ENCODE measurements around the gene AMN. TPM values are rescaled to one million over a fixed set of nuclear protein-coding genes. Genes with fewer than 3 reads are reported as not detected.

Gene AMN
- total RNA-seq, 5 donors from 2014 or later (not counting 1 experiment from before 2014, with no cell fraction given), result 5.2 to 15.0 (median 8.4) TPM

DNA sequence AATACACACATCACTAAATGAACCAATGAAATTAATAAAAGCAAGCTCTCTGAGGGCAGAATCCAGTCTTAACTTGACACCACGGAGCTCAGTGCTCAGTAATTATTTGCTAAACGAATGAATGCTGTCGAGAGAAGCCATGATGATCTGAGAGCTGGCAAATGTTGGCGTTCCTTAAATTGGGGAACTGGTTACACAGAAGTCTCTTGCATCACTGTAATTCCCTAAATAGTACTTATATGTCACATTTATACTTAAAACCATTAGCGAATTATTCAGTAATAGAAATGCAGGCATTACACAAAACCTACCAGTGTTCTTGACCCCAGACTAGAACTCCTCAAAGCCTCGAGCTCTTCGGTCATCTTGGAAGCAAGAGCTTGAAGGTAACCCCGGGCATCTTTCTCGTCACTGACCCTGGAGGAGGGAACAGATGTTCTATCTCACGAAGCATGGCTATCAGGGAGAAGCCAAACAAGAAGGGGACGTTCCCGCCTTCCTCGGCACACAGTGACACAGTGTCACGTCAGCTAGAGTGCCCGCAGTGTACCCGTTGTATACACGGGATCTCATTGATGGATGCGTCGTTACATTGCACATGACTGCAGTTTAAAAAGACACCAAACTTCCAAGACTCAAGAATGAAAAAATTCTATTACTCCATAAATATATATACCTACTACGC lies 43.6 kb downstream of the AMN start:
- H3K9me3 Mint-ChIP-seq, result no peaks in the 10 kb centered on the region
- no peaks in the 10 kb centered on the region for H3K27me3 Mint-ChIP-seq
- POLR2A ChIA-PET, result no interaction called here
- Histone ChIP-seq H3K4me1 (ENCODE audit: control insufficient read depth in 1 of 2, extremely low read depth in 1 of 2, insufficient read depth in 2 of 2, low read length in 2 of 2) (no peaks in the 10 kb centered on the region), H3K9me3 (no peaks in the 10 kb centered on the region), H3K36me3 (ENCODE audit: control insufficient read depth in 2 of 2, extremely low read depth in 1 of 2, insufficient read depth in 1 of 2, low read length in 1 of 2) (no peaks in the 10 kb centered on the region), H3K27ac (ENCODE audit: low read length) (no peak overlapping the region), H3K27me3 (replicated peaks in 1 of 2; ENCODE audit: control insufficient read depth in 2 of 2, extremely low read depth in 1 of 2, insufficient read depth in 2 of 2, low read length in 1 of 2) (peaks cover 0 to 10% of the 10 kb centered on the region in 2 experiments), H3K4me3 (ENCODE audit: control insufficient read depth in 1 of 2, extremely low read depth in 1 of 2, low read length in 1 of 2) (no peak overlapping the region)
- CTCF ChIA-PET, result interaction anchor here in 1 of 2 donors (0.8 kb wide), 1 partner anchor 272 kb away, joined by 4 read pairs; no protein-coding TSS in a partner anchor
- WGBS (ENCODE audit: insufficient coverage), result 94% methylated on average over 18 of the region's 20 CpGs
- H3K27ac Mint-ChIP-seq, result no peak overlapping the region
- H3K36me3 Mint-ChIP-seq, result peaks cover 21% of the 10 kb centered on the region
- no peak for DNase-seq
- H3K4me3 Mint-ChIP-seq, result no peak overlapping the region
- no peaks in the 10 kb centered on the region for H3K4me1 Mint-ChIP-seq
- ATAC-seq (replicated peaks in 1 of 4), result no peak

DNA sequence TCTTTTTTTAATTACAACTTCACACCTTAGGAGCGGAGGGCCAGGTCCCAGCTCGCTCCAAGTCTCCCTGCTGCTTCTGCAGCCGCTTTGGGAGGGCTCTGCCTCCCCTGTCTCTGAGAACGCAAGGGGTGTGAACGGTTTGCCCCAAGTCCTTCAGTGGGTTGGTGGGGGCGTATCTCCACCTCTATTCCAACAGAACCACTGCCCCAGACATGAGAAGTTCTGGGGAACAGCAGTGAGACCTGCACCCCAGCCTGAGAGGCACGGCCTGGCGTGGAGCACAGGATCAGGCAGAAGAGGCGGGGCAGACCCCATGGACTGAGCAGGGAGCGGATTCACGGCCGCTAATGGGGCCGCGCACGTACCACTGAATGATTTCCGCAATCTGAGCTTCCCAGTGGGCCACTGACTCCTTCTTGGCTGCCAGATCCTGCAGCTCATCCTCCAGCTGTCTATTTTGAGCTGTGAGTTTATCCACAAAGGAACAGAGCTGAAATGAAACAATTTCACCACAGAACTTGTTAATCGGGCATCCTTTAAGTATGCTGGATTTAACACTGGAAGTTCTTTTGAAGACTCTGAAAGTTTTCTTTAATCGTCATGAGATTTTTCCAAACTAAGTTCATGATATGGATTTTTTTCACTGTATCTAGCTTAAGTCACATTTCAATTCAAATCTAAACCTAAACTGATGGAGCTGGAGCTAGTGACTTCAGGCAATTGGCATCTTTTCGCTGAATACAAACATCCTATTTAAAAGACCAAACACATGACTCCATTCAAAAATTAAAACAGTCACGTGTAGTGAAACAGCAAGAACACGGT lies 44.4 kb downstream of the AMN start:
- ChIA-PET POLR2A (no interaction called here), CTCF (interaction anchor here in 1 of 2 donors (0.8 kb wide), 1 partner anchor 272 kb away, joined by 4 read pairs; no protein-coding TSS in a partner anchor)
- ATAC-seq (replicated peaks in 1 of 4) (no peak), DNase-seq (no peak)
- no peaks in the 10 kb centered on the region for H3K4me1 ChIP-seq (ENCODE audit: control insufficient read depth in 1 of 2, extremely low read depth in 1 of 2, insufficient read depth in 2 of 2, low read length in 2 of 2)
- WGBS (ENCODE audit: insufficient coverage), result 89% methylated on average over 14 of the region's 21 CpGs
- H3K36me3 Mint-ChIP-seq, result peaks cover 28% of the 10 kb centered on the region
- H3K9me3 ChIP-seq, result no peaks in the 10 kb centered on the region
- H3K4me1 Mint-ChIP-seq, result no peaks in the 10 kb centered on the region
- H3K36me3 ChIP-seq (ENCODE audit: control insufficient read depth in 2 of 2, extremely low read depth in 1 of 2, insufficient read depth in 1 of 2, low read length in 1 of 2), result no peaks in the 10 kb centered on the region
- H3K27me3 Mint-ChIP-seq, result no peaks in the 10 kb centered on the region
- no peak overlapping the region for H3K4me3 Mint-ChIP-seq
- H3K9me3 Mint-ChIP-seq, result no peaks in the 10 kb centered on the region
- H3K4me3 ChIP-seq (ENCODE audit: control insufficient read depth in 1 of 2, extremely low read depth in 1 of 2, low read length in 1 of 2), result no peak overlapping the region
- H3K27ac Mint-ChIP-seq, result no peak overlapping the region
- H3K27ac ChIP-seq (ENCODE audit: low read length), result no peak overlapping the region
- H3K27me3 ChIP-seq (replicated peaks in 1 of 2; ENCODE audit: control insufficient read depth in 2 of 2, extremely low read depth in 1 of 2, insufficient read depth in 2 of 2, low read length in 1 of 2), result peaks cover 0 to 10% of the 10 kb centered on the region in 2 experiments

DNA sequence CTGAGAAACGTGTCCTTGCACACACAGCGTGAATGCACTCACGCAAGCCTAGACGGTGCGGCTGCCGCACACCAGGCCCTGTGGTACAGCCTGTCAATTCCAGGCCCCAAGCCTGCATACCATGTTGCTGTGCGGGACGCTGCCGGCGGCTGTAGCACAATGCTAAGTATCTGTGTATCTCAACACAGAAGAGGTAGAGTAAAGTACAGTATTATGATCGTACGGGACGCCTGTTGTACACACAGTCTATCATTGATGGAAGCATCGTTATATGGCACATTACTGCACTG lies 45.0 kb downstream of the AMN start:
- POLR2A ChIA-PET, result no interaction called here
- Histone ChIP-seq H3K27me3 (replicated peaks in 1 of 2; ENCODE audit: control insufficient read depth in 2 of 2, extremely low read depth in 1 of 2, insufficient read depth in 2 of 2, low read length in 1 of 2) (peaks cover 0 to 10% of the 10 kb centered on the region in 2 experiments), H3K36me3 (ENCODE audit: control insufficient read depth in 2 of 2, extremely low read depth in 1 of 2, insufficient read depth in 1 of 2, low read length in 1 of 2) (no peaks in the 10 kb centered on the region), H3K4me3 (ENCODE audit: control insufficient read depth in 1 of 2, extremely low read depth in 1 of 2, low read length in 1 of 2) (no peak overlapping the region), H3K9me3 (no peaks in the 10 kb centered on the region), H3K27ac (ENCODE audit: low read length) (no peak overlapping the region), H3K4me1 (ENCODE audit: control insufficient read depth in 1 of 2, extremely low read depth in 1 of 2, insufficient read depth in 2 of 2, low read length in 2 of 2) (no peaks in the 10 kb centered on the region)
- ATAC-seq (replicated peaks in 1 of 4), result no peak
- no peak for DNase-seq
- CTCF ChIA-PET, result no interaction called here
- H3K4me3 Mint-ChIP-seq, result no peak overlapping the region
- WGBS (ENCODE audit: insufficient coverage), result 94% methylated on average over 11 of the region's 14 CpGs
- no peak overlapping the region for H3K27ac Mint-ChIP-seq
- H3K4me1 Mint-ChIP-seq, result no peaks in the 10 kb centered on the region
- no peaks in the 10 kb centered on the region for H3K27me3 Mint-ChIP-seq
- H3K36me3 Mint-ChIP-seq, result peaks cover 29% of the 10 kb centered on the region
- no peaks in the 10 kb centered on the region for H3K9me3 Mint-ChIP-seq

DNA sequence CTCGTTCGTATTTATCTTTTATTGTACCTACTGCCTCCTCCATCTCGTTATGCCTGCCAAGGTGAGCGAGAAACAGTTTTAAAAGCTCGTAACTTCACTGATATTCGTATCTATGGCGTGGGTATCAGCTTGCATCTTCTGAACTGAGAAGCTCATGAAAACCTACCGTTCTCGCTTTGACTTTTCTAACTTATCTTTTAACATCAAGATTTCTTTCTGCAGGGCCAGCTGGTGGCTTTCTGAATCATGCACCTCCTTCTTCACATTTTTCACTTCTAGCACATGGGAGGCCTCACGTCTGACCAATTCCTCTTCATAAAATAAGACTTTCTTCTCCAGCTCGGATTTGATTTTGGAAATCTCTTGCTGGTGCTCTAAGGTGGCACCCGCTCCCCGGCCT lies 45.8 kb downstream of the AMN start:
- no peak overlapping the region for H3K4me3 Mint-ChIP-seq

DNA sequence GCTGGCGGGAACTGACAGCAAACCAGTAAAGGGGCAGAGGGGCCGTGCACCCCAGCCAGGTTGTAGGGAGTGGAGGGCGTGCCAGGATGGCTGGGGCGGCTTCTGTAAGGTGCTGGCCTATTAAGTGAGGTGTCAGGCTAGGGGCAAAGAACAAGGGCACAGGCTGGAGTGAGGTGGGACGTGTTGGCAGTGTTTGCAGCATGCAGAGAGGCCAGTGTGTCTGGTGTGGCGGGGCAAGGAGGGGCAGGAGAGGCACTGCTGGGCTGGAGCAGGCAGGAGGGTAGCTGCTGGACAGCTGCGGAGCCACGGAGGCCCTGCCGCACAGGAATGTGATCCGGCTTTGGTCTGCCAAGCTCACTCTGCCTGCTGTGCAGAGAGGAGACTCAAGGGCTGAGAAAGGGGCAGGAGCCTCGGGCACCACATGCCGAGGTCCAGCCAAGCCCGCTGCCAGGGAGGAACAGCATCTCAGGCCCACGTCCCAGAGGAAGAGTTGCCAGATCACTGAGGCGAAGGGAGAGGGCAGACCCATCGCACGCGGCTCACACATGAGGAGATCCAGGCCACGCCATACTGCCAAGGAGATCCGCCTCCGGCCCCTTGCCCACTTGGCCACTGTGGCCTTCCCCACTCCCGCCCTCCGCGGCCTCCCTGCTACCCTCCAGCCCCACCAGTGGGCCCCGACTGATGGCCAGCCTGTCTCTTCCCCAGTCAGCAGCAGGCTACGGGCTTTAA lies 46.8 kb downstream of the AMN start:
- H3K27me3 Mint-ChIP-seq, result no peaks in the 10 kb centered on the region
- no peak overlapping the region for H3K27ac Mint-ChIP-seq
- no peak for ATAC-seq (replicated peaks in 1 of 4)

More for the DNA sequence above, 45.8 kb downstream of the AMN start:
- Histone ChIP-seq H3K4me3 (ENCODE audit: control insufficient read depth in 1 of 2, extremely low read depth in 1 of 2, low read length in 1 of 2) (no peak overlapping the region), H3K27me3 (replicated peaks in 1 of 2; ENCODE audit: control insufficient read depth in 2 of 2, extremely low read depth in 1 of 2, insufficient read depth in 2 of 2, low read length in 1 of 2) (peaks cover 0 to 10% of the 10 kb centered on the region in 2 experiments), H3K9me3 (no peaks in the 10 kb centered on the region), H3K27ac (ENCODE audit: low read length) (no peak overlapping the region), H3K36me3 (ENCODE audit: control insufficient read depth in 2 of 2, extremely low read depth in 1 of 2, insufficient read depth in 1 of 2, low read length in 1 of 2) (no peaks in the 10 kb centered on the region), H3K4me1 (ENCODE audit: control insufficient read depth in 1 of 2, extremely low read depth in 1 of 2, insufficient read depth in 2 of 2, low read length in 2 of 2) (no peaks in the 10 kb centered on the region)
- ChIA-PET CTCF (no interaction called here), POLR2A (no interaction called here)
- Mint-ChIP-seq H3K36me3 (peaks cover 25% of the 10 kb centered on the region), H3K27me3 (no peaks in the 10 kb centered on the region), H3K27ac (no peak overlapping the region), H3K9me3 (no peaks in the 10 kb centered on the region), H3K4me1 (no peaks in the 10 kb centered on the region)
- DNase-seq (no peak), ATAC-seq (replicated peaks in 1 of 4) (no peak)
- WGBS (ENCODE audit: insufficient coverage), result 81% methylated on average over 11 of the region's 13 CpGs

DNA sequence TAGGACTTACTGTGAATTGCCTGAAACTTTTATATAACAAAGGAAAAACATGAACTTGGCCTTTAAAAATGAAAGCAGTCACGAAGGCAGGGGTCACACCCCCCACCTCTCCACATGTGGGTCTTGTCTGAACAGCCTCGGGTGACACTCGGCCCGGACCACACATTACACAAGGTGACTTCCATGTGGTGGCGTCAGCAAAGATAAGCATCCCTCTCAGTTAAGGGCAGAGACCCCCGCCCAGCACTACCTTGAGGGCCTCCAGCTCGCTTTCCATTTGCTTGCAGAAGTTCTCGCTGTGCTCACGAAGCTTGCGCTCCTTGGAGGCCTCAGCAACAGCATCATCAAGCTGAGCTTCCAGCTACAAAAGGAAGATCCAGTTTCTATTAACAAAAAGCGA lies 47.4 kb downstream of the AMN start:
- WGBS (ENCODE audit: insufficient coverage), result 90% methylated on average over 10 of the region's 11 CpGs
- no peak for ATAC-seq (replicated peaks in 1 of 4)
- POLR2A ChIA-PET, result no interaction called here

More for the DNA sequence above, 46.8 kb downstream of the AMN start:
- H3K9me3 Mint-ChIP-seq, result no peaks in the 10 kb centered on the region
- Histone ChIP-seq H3K27ac (ENCODE audit: low read length) (no peak overlapping the region), H3K4me3 (ENCODE audit: control insufficient read depth in 1 of 2, extremely low read depth in 1 of 2, low read length in 1 of 2) (no peak overlapping the region), H3K27me3 (replicated peaks in 1 of 2; ENCODE audit: control insufficient read depth in 2 of 2, extremely low read depth in 1 of 2, insufficient read depth in 2 of 2, low read length in 1 of 2) (peaks cover 0 to 8% of the 10 kb centered on the region in 2 experiments), H3K36me3 (ENCODE audit: control insufficient read depth in 2 of 2, extremely low read depth in 1 of 2, insufficient read depth in 1 of 2, low read length in 1 of 2) (no peaks in the 10 kb centered on the region), H3K4me1 (ENCODE audit: control insufficient read depth in 1 of 2, extremely low read depth in 1 of 2, insufficient read depth in 2 of 2, low read length in 2 of 2) (no peaks in the 10 kb centered on the region), H3K9me3 (no peaks in the 10 kb centered on the region)
- no peaks in the 10 kb centered on the region for H3K4me1 Mint-ChIP-seq
- DNase-seq, result no peak
- H3K36me3 Mint-ChIP-seq, result peaks cover 23% of the 10 kb centered on the region
- ChIA-PET CTCF (no interaction called here), POLR2A (no interaction called here)
- H3K4me3 Mint-ChIP-seq, result no peak overlapping the region
- WGBS (ENCODE audit: insufficient coverage), result 88% methylated on average over 25 of the region's 26 CpGs

More for the DNA sequence above, 47.4 kb downstream of the AMN start:
- Mint-ChIP-seq H3K36me3 (peaks cover 23% of the 10 kb centered on the region), H3K9me3 (no peaks in the 10 kb centered on the region), H3K27ac (no peak overlapping the region), H3K4me3 (no peak overlapping the region), H3K27me3 (no peaks in the 10 kb centered on the region), H3K4me1 (no peaks in the 10 kb centered on the region)
- CTCF ChIA-PET, result no interaction called here
- Histone ChIP-seq H3K9me3 (no peaks in the 10 kb centered on the region), H3K27me3 (replicated peaks in 1 of 2; ENCODE audit: control insufficient read depth in 2 of 2, extremely low read depth in 1 of 2, insufficient read depth in 2 of 2, low read length in 1 of 2) (peaks cover 0 to 6% of the 10 kb centered on the region in 2 experiments), H3K4me3 (ENCODE audit: control insufficient read depth in 1 of 2, extremely low read depth in 1 of 2, low read length in 1 of 2) (no peak overlapping the region), H3K27ac (ENCODE audit: low read length) (no peak overlapping the region), H3K36me3 (ENCODE audit: control insufficient read depth in 2 of 2, extremely low read depth in 1 of 2, insufficient read depth in 1 of 2, low read length in 1 of 2) (no peaks in the 10 kb centered on the region), H3K4me1 (ENCODE audit: control insufficient read depth in 1 of 2, extremely low read depth in 1 of 2, insufficient read depth in 2 of 2, low read length in 2 of 2) (no peaks in the 10 kb centered on the region)
- DNase-seq, result no peak

Data from T-cell (primary cell).